ENCODE data around the gene GPR132. TPM values are rescaled to one million over a fixed set of nuclear protein-coding genes. Genes with fewer than 3 reads are reported as not detected.

GPR132 gene
- total and polyA plus RNA-seq, 9 of the 15 experiments (the other 6 are each of a cell fraction or from before 2014, with no cell fraction given): 0.01 to 1.1 (median 0.25) TPM; not detected in 1

GRCh38 chr14:105107781-105108515 is 42.7 kb upstream of the GPR132 start:
- no peaks in the 10 kb centered on the region for H3K9me1 ChIP-seq (ENCODE audit: control insufficient read depth, insufficient read depth, low read length)
- ChIA-PET CTCF (ENCODE audit: low intra/inter-chr PET ratio) (no interaction called here), POLR2A (interaction anchor here (0.6 kb wide), 1 partner anchor 10 kb away, joined by 3 read pairs; no protein-coding TSS in a partner anchor)
- no peak overlapping the region for H2AFZ ChIP-seq (ENCODE audit: low read depth, low read length)
- no peak overlapping the region for H3K4me3 ChIP-seq
- FAIRE-seq: no peak
- intact Hi-C loops (cut with micrococcal nuclease) (no loop called here), in situ Hi-C loops (cut with MboI) (no loop called here)
- no peaks in the 10 kb centered on the region for H4K20me1 ChIP-seq (replicated peaks; ENCODE audit: control insufficient read depth, insufficient read depth, low read length)
- H3K4me2 ChIP-seq (ENCODE audit: insufficient read depth, low read length): no peak overlapping the region
- peaks cover 6 to 8% of the 10 kb centered on the region in 2 experiments; a peak in 4 of 5 replicates for H3K27me3 ChIP-seq (ENCODE audit: control insufficient read depth in 2 of 2, insufficient read depth in 2 of 2, low read length in 2 of 2)
- BruUV-seq (replicated peaks): no TSS peak
- 4% methylated on average over 7 of the region's 9 CpGs for WGBS (ENCODE audit: insufficient coverage, low coverage, missing lambda C conversion rate)
- no peaks in the 10 kb centered on the region for H3K79me2 ChIP-seq (ENCODE audit: control insufficient read depth, insufficient read depth, low read length)
- H3K9me3 ChIP-seq (replicated peaks; ENCODE audit: control insufficient read depth, insufficient read depth, low read depth, low read length): no peaks in the 10 kb centered on the region; the same call in 1 of the 2 replicates
- no peak overlapping the region for H3K9ac ChIP-seq (ENCODE audit: insufficient read depth in 1 of 2, low read depth in 2 of 2, low read length in 2 of 2)
- H3K4me1 ChIP-seq (replicated peaks in 1 of 2; ENCODE audit: control insufficient read depth in 2 of 2, insufficient read depth in 2 of 2, low read length in 2 of 2): no peaks in the 10 kb centered on the region
- H3K27ac ChIP-seq (ENCODE audit: extremely low read depth, low read depth, low read length): no peak overlapping the region
- no peak for DNase-seq (ENCODE audit: extremely low read depth in 1 of 4, low spot score in 3 of 4)
- no peak for ATAC-seq
- H3K36me3 ChIP-seq (ENCODE audit: control insufficient read depth, insufficient read depth, low read length): no peaks in the 10 kb centered on the region
- TF ChIP-seq EP400 (IDR thresholded peaks at IDR 0.05) (no peak), MED1 (CRISPR knock-in tag; IDR thresholded peaks at IDR 0.05; ENCODE audit: borderline replicate concordance) (no peak), CTCFL (IDR thresholded peaks at IDR 0.05; ENCODE audit: borderline replicate concordance, insufficient read depth, low read depth, low read length, poor library complexity, severe bottlenecking) (no peak), DEAF1 (CRISPR knock-in tag; IDR thresholded peaks at IDR 0.05) (no peak), ZNF174 (CRISPR knock-in tag; IDR thresholded peaks at IDR 0.05) (no peak), NELFE (IDR thresholded peaks at IDR 0.05; ENCODE audit: insufficient read depth, insufficient read length) (no peak), BCOR (IDR thresholded peaks at IDR 0.05) (no peak), ILF3 (IDR thresholded peaks at IDR 0.05; ENCODE audit: borderline replicate concordance) (no peak), MAX (CRISPR knock-in tag; IDR thresholded peaks at IDR 0.05) (no peak), CBFA2T2 (conservative IDR thresholded peaks at IDR 0.05) (no peak), MAFF (IDR thresholded peaks at IDR 0.05; ENCODE audit: low read length) (no peak), LARP7 (IDR thresholded peaks at IDR 0.05) (no peak), POLR2AphosphoS5 (IDR thresholded peaks at IDR 0.05; ENCODE audit: control insufficient read depth, insufficient read depth, low read depth, low read length) (no peak)
- TF ChIP-seq, protein P1, sequence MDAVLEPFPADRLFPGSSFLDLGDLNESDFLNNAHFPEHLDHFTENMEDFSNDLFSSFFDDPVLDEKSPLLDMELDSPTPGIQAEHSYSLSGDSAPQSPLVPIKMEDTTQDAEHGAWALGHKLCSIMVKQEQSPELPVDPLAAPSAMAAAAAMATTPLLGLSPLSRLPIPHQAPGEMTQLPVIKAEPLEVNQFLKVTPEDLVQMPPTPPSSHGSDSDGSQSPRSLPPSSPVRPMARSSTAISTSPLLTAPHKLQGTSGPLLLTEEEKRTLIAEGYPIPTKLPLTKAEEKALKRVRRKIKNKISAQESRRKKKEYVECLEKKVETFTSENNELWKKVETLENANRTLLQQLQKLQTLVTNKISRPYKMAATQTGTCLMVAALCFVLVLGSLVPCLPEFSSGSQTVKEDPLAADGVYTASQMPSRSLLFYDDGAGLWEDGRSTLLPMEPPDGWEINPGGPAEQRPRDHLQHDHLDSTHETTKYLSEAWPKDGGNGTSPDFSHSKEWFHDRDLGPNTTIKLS (IDR thresholded peaks at IDR 0.05; ENCODE audit: borderline replicate concordance, low read depth): no peak
- TF ChIP-seq, protein P2, sequence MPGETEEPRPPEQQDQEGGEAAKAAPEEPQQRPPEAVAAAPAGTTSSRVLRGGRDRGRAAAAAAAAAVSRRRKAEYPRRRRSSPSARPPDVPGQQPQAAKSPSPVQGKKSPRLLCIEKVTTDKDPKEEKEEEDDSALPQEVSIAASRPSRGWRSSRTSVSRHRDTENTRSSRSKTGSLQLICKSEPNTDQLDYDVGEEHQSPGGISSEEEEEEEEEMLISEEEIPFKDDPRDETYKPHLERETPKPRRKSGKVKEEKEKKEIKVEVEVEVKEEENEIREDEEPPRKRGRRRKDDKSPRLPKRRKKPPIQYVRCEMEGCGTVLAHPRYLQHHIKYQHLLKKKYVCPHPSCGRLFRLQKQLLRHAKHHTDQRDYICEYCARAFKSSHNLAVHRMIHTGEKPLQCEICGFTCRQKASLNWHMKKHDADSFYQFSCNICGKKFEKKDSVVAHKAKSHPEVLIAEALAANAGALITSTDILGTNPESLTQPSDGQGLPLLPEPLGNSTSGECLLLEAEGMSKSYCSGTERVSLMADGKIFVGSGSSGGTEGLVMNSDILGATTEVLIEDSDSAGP (CRISPR knock-in tag; IDR thresholded peaks at IDR 0.05): no peak

Data from K562 (cell line).